HL-60 (cell line): ENCODE results near the gene OR5AU1.
A peak's percentile ranks its signal among the peaks of the same experiment; 100 is the strongest.

Experiments
- DNase-seq, 2 experiments: peaks; one replicate each; pipeline ENCODE4 v3.0.0-alpha.2; 2010 to 2020; ENCODE audit warnings: low read depth in 1 of 2, low spot score in 1 of 2
- H3K27ac ChIP-seq: fragments of 250-450 bp; sonication (Bioruptor Pico); replicated peaks from 2 replicates; pipeline ENCODE4 v1.5.1; 2020; ENCODE audit warnings: mild to moderate bottlenecking, moderate library complexity
- H3K27me3 ChIP-seq: fragments of 250-450 bp; sonication (Bioruptor Pico); 2 replicates; pipeline ENCODE4 v1.5.1; 2021; ENCODE audit warnings: mild to moderate bottlenecking, moderate library complexity; ENCODE audit not compliant: insufficient read depth, poor library complexity, severe bottlenecking
- H3K4me3 ChIP-seq: replicated peaks from 2 replicates; pipeline ENCODE4 v1.5.1; 2011; ENCODE audit warnings: mild to moderate bottlenecking, control low read depth, low read length; ENCODE audit not compliant: insufficient read depth
- GABPA ChIP-seq: IDR thresholded peaks from 2 replicates; pipeline ENCODE4 v1.6.1; 2012; ENCODE audit warnings: low read depth
- POLR2AphosphoS5 ChIP-seq: IDR thresholded peaks from 2 replicates; pipeline ENCODE4 v1.6.1; 2012; ENCODE audit warnings: low read depth
- SPI1 ChIP-seq: IDR thresholded peaks from 2 replicates; pipeline ENCODE4 v1.6.1; 2012; ENCODE audit warnings: low read depth, mild to moderate bottlenecking, borderline replicate concordance
- TF ChIP-seq, protein P1 (sequence below): IDR thresholded peaks from 2 replicates; pipeline ENCODE4 v1.6.1; 2012; ENCODE audit warnings: low read depth; ENCODE audit not compliant: insufficient replicate concordance
- TF ChIP-seq, protein P2 (sequence below): IDR thresholded peaks from one replicate; pipeline ENCODE4 v1.5.1; 2011; ENCODE audit warnings: low read length, control low read depth, inconsistent platforms; ENCODE audit not compliant: insufficient read depth

The OR5AU1 gene

GRCh38 chr14:21202463-21203358 lies 46.8 kb upstream of the OR5AU1 start:
- TF ChIP-seq, protein P1, sequence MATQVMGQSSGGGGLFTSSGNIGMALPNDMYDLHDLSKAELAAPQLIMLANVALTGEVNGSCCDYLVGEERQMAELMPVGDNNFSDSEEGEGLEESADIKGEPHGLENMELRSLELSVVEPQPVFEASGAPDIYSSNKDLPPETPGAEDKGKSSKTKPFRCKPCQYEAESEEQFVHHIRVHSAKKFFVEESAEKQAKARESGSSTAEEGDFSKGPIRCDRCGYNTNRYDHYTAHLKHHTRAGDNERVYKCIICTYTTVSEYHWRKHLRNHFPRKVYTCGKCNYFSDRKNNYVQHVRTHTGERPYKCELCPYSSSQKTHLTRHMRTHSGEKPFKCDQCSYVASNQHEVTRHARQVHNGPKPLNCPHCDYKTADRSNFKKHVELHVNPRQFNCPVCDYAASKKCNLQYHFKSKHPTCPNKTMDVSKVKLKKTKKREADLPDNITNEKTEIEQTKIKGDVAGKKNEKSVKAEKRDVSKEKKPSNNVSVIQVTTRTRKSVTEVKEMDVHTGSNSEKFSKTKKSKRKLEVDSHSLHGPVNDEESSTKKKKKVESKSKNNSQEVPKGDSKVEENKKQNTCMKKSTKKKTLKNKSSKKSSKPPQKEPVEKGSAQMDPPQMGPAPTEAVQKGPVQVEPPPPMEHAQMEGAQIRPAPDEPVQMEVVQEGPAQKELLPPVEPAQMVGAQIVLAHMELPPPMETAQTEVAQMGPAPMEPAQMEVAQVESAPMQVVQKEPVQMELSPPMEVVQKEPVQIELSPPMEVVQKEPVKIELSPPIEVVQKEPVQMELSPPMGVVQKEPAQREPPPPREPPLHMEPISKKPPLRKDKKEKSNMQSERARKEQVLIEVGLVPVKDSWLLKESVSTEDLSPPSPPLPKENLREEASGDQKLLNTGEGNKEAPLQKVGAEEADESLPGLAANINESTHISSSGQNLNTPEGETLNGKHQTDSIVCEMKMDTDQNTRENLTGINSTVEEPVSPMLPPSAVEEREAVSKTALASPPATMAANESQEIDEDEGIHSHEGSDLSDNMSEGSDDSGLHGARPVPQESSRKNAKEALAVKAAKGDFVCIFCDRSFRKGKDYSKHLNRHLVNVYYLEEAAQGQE, result no peak
- no peak for TF ChIP-seq SPI1
- no peak for TF ChIP-seq GABPA
- TF ChIP-seq POLR2AphosphoS5, result no peak; the same call in 1 of the 2 replicates
- TF ChIP-seq, protein P2, sequence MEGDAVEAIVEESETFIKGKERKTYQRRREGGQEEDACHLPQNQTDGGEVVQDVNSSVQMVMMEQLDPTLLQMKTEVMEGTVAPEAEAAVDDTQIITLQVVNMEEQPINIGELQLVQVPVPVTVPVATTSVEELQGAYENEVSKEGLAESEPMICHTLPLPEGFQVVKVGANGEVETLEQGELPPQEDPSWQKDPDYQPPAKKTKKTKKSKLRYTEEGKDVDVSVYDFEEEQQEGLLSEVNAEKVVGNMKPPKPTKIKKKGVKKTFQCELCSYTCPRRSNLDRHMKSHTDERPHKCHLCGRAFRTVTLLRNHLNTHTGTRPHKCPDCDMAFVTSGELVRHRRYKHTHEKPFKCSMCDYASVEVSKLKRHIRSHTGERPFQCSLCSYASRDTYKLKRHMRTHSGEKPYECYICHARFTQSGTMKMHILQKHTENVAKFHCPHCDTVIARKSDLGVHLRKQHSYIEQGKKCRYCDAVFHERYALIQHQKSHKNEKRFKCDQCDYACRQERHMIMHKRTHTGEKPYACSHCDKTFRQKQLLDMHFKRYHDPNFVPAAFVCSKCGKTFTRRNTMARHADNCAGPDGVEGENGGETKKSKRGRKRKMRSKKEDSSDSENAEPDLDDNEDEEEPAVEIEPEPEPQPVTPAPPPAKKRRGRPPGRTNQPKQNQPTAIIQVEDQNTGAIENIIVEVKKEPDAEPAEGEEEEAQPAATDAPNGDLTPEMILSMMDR, result no peak
- Histone ChIP-seq H3K4me3 (no peak overlapping the region), H3K27me3 (no peaks in the 10 kb centered on the region), H3K27ac (no peak overlapping the region)
- peak in 1 of 2 experiments; percentile 9 for DNase-seq

DNA sequence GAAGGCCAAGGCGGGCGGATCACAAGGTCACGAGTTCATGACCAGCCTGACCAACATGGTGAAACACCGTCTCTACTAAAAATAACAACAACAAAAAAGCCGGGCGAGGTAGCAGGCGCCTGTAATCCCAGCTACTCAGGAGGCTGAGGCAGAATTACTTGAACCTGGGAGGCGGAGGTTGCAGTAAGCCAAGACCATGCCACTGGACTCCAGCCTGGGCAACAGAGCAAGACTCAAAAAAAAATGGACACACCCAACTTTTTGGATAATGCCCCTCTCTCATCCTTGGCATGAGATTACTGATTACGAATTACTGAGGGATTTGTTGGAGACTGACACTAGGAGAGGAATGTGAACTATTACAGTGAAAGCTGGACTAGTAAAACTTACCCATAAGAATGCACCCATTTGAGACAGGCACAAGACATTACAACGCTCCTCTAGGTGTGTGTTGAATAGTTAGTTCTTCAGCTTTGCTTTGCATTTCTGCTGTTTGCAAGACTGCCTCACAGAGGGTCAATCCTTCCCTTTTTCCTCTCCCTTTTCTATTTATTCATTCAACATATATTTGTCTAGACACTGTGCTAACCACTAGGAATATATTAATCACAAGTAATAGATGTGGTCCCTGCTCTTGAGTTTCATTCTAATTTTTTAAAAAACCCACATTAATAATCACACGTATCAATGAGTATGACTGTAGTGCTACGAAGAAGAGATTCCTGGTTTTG lies 46.0 kb upstream of the OR5AU1 start:
- H3K4me3 ChIP-seq, result no peak overlapping the region
- no peaks in the 10 kb centered on the region for H3K27me3 ChIP-seq
- no peak overlapping the region for H3K27ac ChIP-seq
- DNase-seq, result no peak
- TF ChIP-seq SPI1, result no peak
- TF ChIP-seq, protein P1, result no peak
- TF ChIP-seq POLR2AphosphoS5, result no peak
- TF ChIP-seq GABPA, result no peak
- TF ChIP-seq, protein P2, result no peak

- Histone ChIP-seq H3K27ac (no peak overlapping the region), H3K27me3 (no peaks in the 10 kb centered on the region), H3K4me3 (no peak overlapping the region)
- TF ChIP-seq POLR2AphosphoS5, result peak; percentile 27; the same call in 1 of the 2 replicates
- no peak for TF ChIP-seq SPI1
- TF ChIP-seq GABPA, result no peak
- DNase-seq, result no peak
Measured at GRCh38 chr14:21200752-21201461, 45.0 kb upstream of the OR5AU1 start.
